Pons (tissue), 1 donor: ENCODE data around the gene PCED1A.

Source experiments
- DNase-seq: peaks from one replicate; pipeline ENCODE4 v3.0.0-alpha.2; 2016; ENCODE audit warnings: low spot score

The PCED1A gene

GRCh38 chr20:2804852-2805688 lies 35.4 kb downstream of the PCED1A start:
- no peak for DNase-seq

GRCh38 chr20:2804041-2804828 lies 36.2 kb downstream of the PCED1A start:
- DNase-seq: no peak

GRCh38 chr20:2801286-2801728 lies 39.1 kb downstream of the PCED1A start:
- no peak for DNase-seq

GRCh38 chr20:2800521-2801285 lies 39.8 kb downstream of the PCED1A start, which contains the start of gene CPXM1:
CPXM1 (minus strand) TSS chr20:2800627; CDS start chr20:2800572, 55 bp downstream.
- DNase-seq: no peak

GRCh38 chr20:2799688-2800520 lies 40.6 kb downstream of the PCED1A start:
- DNase-seq: no peak

- no peak for DNase-seq
Observed at GRCh38 chr20:2799271-2799670, 41.2 kb downstream of the PCED1A start.

GRCh38 chr20:2798814-2799213 lies 41.6 kb downstream of the PCED1A start:
- no peak for DNase-seq

GRCh38 chr20:2798095-2798805 lies 42.2 kb downstream of the PCED1A start:
- no peak for DNase-seq

- no peak for DNase-seq
Observed at GRCh38 chr20:2797136-2797983, 43.1 kb downstream of the PCED1A start.

- DNase-seq: no peak
Observed at GRCh38 chr20:2796011-2796660, 44.3 kb downstream of the PCED1A start.

- no peak for DNase-seq
Observed at GRCh38 chr20:2795451-2795850, 45.0 kb downstream of the PCED1A start.

- no peak for DNase-seq
Observed at GRCh38 chr20:2794866-2795447, 45.5 kb downstream of the PCED1A start.

GRCh38 chr20:2794202-2794748 lies 46.2 kb downstream of the PCED1A start:
- no peak for DNase-seq

GRCh38 chr20:2793471-2793870 lies 47.0 kb downstream of the PCED1A start:
- no peak for DNase-seq
